ENCODE data around the gene DAAM1. TPM values are rescaled to one million over a fixed set of nuclear protein-coding genes. Genes with fewer than 3 reads are reported as not detected.
A peak's percentile ranks its signal among the peaks of the same experiment; 100 is the strongest.

Gene DAAM1
- total RNA-seq, 1 donor from 2014 or later: 37.9 TPM

DNA sequence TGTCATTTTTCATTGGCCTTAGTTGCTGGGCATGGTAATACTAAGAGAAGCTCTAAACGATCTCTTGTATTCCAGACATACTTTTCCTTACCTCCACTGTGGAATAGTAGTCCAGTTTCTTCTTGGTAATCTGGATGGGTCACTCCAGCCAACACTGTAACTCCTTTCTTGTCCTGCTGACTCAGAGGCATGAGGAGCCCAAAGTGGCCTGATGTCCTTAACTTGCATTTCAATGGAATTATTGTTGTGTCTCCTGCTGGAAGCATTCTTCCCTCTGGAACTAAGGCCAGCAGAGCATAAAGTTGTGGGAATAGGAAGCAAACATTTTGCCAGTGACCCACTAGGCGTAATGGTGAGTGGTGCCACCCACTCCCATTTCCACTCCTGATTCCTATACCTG lies 33.1 kb downstream of the DAAM1 start:
- DNase-seq (ENCODE audit: low spot score): no peak

DNA sequence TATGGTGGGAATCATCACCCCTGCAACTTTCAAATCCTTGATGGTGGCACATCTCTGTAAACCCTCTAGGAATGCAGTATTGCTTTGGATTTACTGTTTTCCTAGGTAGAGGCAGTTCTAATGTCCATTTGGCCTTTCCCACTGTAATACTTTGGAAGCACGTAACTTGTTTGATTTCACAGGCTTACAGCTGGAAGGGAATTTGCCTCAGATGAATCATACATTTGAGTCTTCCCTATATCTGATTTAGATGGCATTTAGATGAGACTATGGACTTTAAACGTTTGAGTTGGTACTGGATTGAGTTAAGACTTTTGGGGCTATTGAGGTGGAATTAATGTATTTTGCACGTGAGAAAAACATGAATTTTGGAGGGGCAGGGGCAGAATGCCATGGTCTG lies 35.9 kb downstream of the DAAM1 start:
- DNase-seq (ENCODE audit: low spot score): no peak

DNA sequence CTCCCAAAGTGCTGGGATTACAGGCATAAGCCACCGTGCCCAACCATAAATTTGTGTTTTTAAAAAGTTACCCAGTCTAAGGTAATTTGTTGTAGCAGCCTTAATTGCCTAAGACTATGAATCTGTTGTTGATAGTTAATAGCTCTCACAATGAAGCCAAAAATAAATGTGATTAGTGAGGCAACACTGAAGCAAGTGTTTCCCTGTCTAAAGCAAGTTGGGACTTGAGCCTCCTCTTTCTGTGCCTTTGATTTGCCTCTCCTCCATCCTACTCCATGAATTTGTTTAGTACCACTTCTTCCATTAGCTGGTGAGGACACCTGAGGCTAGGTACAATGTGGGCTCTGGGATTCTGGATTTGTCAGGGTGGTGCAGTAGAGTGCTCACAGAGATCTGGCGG lies 36.8 kb downstream of the DAAM1 start:
- no peak for DNase-seq (ENCODE audit: low spot score)

DNA sequence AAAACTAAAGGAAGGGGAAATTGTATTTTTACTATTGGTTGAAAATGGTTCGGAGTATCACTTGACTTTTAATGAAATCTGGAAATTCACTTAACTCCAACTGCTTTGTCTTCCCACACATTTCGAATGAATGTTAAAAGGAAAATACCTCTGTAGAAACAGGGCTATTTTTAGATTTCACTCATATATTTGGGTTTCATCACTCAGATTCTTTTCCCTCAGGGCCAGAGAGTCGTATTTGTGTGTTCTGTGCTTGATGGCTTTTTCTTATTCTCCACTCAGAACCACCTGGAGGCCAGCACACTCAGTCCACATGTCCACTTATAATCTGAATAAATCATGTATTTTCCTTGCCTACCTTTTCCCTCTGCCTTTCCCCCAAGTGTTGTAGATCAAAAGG lies 40.0 kb downstream of the DAAM1 start:
- DNase-seq (ENCODE audit: low spot score): no peak

DNA sequence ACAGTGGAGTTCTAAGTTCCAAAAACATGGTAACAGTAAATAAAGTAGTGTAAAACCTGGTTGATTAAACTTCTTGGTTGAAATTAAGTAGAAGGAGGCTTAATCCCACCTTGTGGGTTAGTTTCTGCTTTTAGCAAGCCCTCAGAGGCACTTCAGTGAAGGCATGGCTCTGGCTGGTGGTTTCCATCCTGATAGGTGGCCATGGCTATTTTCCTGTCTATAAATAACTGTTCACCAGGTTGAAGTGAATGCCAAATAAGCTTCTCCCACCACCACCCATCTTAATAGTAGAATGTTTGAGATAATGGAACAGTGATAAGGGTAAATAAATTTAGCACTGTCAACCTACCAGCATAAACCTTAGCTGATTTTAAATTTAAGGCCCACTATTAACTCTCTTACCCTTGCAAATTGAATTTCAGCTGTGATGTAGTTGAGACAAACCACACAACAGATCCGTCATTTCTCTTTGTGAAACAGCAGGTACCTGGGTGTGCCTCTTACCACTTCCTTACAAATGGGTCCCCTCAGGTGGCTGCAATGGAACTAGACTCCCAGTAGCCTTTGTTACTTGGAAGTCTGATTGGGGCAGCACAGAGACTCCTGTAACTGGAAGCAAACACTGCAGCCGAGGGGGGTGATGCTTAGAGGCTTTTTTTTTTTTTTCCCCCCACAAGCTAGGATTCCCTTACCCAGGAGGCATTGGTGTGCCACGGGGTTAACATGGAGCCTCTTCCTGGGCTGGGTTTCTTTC lies 41.4 kb downstream of the DAAM1 start:
- no peak for DNase-seq (ENCODE audit: low spot score)

DNA sequence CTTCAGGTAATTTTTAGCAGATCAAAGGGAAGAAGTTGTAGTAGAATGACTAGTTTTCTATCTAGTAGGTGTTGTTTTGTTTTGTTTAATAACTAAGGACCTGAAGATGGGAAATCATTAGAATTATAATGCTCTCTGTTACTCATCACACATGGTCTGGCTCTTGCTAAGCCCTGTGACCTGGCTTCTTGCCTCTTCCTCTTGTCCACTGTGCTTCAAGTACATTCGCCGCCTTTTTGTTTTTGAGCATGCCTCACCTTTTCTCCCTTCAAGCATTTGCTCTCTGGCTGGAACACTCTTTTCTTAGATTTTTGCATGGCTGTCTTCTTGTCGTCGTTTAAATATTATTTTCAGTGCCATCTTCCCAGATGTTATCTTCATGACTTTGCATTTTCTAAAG lies 47.7 kb downstream of the DAAM1 start:
- no peak for DNase-seq (ENCODE audit: low spot score)

DNA sequence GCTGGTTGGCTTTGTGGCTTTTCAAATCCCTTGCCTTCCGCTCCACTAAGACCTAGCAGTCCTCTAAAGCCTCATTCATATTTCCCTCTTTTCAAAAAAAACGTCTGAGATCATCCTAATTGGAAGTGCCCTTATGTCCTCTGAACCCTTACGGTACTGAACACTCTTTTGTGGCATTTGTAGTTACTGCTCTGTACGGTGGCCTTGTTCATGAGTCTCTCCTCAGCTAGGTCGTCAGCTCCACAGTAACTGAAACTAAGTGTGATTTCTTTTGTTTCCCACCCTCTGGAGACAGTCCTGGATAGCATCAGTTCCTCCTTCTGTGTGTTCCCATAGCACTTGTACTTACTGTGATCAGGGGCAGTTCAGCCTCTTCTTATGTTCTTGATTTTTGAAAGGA lies 49.7 kb downstream of the DAAM1 start:
- DNase-seq (ENCODE audit: low spot score): no peak

DNA sequence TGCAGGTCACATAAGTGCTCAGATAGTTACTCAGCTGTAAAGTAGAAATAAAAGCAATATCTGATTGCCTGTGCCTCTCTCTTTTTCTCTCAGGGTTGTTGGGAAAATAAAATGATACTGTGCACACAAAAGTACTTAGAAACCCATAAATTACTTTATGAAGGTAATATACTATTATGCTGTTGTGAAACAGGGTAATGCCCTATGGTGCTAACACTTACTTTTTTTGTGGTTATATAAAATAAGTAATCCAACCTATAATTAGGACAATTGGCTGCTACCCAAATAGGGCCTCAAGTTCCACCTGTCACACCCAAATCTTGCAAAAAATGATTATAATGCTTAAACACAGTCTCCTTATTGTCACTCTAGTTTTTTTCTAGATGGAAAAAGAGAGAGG lies 50.6 kb downstream of the DAAM1 start:
- DNase-seq (ENCODE audit: low spot score): no peak

DNA sequence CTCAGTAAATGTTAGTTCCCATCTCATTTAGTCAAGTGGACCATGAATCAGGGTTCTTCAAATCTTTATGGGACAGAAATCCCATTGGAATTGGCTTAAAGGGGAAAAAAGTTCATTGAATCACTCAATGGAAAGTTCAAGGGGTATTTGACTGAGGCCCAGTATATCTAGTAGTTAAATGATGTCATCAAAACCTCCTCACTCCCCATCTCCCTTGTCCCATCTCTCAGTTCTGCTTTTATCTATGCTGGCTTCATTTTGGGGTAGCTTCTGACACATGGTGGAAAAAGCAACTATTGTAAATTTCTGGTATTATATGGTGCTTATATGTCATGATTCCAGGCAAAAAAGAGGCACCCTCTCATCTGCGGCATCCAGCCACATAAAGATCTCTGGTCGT lies 51.9 kb downstream of the DAAM1 start:
- DNase-seq (ENCODE audit: low spot score): no peak

DNA sequence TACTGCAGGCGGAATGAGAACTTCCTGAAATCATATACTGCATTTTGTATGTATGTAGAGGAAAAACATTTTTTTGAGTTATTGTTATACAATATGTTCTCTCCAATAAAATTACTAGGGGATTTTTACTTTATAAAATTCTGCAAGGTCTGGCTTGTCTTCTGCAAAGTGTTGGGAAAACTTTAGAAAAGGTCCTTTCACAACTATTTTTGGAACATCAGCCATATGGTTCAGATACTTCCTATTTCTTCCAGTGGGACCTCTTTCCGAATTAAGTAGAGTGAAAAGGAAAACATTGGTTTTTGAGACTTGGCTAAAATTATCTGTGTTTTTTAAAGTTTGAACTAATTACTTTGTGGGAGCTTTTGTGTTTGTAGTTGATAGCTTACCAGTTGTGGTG lies 52.7 kb downstream of the DAAM1 start:
- no peak for DNase-seq (ENCODE audit: low spot score)

DNA sequence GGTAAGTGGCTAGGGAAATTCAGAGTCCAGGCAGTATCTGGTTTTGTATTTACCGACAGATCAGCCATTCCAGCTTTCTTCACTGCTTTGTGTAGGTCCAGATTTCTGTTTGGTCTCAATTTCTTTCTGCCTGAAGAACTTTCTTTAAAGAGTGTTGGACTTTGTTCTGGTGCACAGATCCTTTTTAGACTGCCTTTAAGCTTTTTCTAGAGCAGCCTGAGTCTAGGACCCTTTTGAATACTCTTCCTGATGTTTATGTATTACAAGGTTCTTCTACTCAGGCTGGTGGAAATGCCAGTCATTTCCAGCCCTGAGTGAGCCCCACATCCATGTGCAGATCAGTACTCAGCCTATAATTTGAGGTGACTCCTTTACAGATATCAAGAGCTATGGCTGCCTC lies 54.7 kb downstream of the DAAM1 start:
- DNase-seq (ENCODE audit: low spot score): no peak

DNA sequence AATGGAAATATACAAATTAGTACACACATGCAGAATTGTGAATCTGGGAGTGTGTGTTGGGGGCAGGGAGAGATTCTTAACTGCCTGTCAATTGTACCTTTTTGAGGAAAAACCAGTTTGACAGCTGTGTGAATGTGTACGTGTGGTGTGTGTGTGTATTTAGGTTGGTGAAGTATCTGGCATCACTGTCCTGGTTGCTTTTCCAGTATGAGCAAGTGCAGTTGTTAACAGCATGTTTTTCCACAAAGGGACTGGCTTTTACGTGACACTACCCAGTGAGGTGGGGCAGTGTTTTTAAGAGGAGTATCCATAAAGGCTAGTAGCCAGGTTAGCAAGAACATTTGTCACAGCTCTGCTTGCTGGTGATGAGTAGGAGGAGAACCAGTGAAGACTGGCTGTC lies 56.1 kb downstream of the DAAM1 start:
- no peak for DNase-seq (ENCODE audit: low spot score)

DNA sequence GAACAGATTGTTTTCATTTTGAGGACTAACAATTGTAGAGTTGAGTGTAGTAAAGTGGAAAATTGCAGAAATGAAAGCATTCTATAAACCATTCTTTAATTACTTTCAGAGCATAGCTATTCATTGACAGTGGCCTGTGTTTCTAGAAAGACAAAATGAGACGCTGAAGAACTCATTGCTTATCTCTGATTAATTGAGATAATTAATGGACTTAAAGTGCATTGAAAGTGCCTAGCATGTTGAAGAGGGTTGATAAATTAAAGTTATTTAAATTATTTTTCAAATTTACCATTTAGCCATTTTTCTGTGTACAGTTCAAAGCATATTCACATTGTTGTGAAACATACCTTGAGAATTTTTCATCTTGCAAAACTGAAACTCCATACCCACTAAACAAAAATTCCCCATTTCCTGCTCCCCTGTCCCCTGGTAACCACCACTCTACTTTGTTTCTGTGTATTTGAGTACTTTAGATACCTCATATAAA lies 57.4 kb downstream of the DAAM1 start:
- DNase-seq (ENCODE audit: low spot score): no peak

DNA sequence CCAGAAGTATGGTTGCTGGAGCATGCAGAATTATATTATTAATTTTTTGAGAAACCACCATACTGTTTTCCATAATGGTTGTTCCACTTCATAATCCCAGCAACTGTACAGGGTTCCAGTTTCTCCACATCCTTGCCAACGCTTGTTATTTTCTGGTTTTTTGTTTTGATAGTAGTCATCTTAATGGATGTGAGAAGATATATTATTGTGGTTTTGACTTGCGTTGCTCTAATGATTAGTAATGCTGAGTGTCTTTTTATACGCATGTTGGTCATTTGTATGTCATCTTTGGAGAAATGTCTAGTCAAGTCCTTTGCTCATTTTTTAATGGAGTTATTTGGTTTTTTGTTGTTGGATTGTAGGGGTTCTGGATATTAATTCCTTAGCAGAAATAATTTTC lies 58.1 kb downstream of the DAAM1 start:
- DNase-seq (ENCODE audit: low spot score): no peak

DNA sequence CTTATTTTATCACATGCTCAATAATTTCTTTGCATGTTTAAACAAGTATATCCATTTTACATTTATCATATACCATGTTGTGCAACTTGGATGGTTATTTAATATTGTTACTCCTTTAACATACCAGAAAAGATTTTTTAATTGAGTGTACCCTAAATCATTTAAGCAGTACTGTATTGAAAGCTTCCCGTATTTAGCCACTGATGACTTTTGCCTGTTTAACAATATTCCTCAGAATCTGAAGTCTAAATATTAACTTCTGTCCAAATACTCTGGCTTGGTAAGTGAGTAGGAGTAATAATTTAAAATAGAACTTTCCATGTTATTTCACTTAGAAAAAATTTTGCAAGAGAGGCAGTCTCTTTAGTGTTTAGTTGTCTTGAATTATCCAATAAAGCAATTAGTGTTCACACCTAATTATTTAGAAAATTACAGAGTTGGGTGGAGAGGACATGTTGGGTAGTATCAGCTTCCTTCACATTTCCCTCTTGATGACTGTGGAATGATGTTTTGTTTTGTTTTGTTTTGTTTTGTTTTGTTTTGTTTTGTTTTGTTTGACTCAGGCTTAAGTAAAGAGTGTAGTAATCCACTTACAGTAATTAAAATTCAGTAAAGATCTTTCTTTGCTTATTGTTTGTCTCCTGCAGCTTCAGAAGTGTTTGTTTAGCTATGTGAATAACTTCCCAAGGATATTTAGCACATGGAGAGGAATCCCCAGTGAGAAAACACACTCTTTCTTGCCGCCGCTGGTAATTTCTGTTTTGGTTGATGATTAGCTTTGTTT lies 59.5 kb downstream of the DAAM1 start:
- no peak for DNase-seq (ENCODE audit: low spot score)

DNA sequence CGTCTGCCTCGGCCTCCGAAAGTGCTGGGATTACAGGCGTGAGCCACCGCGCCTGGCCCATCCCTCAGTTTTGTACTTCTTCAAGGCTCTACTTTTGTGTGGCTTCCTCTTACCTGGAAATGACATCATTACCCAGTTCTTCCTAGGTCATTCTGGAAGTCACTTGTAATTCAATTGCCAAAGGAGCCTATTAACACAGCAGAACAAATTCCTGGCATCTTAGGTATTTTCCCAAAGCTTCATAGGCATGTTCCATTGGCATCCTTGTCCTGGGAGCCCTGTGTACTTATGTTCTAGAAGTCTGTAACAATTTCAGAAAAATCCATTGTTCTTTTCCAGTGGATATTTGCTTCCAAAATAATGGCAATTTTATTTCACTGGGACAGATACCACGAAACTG lies 60.6 kb downstream of the DAAM1 start:
- no peak for DNase-seq (ENCODE audit: low spot score)

DNA sequence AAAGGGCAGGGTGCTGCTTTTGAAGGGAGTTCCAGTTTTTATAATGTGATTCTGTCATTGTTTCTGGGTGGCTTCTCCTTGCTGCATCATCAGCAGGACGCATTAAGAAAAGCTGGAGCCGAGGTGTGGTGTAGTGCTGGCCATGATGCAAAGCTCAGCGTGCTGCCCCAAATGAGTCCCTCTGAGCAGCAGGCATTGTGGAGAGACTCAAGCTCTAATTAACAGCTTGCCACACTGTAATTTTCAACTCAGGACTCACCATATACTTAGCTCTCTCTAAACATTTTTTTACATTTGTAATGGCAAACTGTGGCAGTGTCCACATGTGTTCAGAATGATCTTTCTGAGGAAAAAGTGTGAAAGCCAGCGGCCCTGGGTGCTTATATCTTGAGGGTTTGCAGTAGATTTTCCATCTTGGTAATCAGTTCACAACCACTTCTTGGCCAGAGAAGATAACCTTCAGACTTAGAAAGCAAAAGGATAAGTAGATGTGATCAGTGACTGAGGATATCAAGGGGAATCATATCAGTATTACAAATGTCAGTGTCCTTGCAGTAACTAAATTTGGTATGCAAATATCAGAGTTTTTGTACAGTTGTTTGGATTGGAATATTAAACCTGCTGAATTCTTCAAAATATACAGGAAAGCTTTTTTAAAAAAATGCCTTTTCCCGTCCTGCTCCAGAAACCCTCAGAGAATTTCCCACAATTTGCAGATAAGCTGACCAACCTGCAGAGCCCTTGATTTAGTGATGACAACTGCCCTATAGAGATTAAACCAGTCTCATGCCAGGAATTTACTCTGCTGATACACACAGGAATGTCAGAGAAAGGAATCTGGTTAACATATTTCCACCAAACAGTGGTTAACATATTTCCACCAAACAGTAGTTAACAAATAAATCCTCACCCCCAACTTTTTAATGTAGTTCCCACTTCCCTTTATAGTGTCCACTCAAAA lies 63.6 kb downstream of the DAAM1 start:
- DNase-seq (ENCODE audit: low spot score): no peak

DNA sequence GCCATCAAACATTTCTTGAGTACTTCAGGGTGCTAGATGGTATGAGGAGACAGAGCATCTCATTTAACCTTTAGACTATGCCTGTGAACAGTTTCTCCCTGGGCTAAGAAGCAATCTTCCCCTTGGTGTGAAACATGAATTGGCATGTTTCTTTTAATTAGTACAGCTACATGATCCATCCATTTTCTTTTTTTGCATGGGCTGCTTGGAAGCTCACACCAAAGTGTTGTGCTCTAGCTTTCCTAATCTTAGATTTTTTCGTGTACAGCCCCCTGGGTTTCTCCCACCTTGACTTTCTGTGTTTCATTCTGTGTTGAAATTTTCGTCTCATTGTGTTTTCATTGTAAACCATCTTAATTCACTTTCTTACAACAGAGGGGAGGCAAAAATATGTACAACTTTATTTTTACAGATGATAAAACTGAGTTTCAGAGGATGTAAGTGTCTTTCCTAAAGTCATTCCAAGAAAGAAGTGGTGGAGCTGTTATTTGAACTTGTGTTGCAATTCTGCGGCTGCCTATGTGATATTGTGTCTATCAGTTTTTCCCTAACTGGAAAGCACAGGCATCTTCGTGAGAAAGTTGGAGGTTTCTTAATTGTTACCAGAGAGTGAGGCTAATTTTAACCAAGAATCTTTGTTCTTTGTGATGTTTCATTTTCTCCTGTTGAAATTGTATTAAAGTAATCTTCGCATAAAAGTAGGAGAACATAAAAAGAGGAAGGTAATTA lies 64.5 kb downstream of the DAAM1 start:
- no peak for DNase-seq (ENCODE audit: low spot score)

DNA sequence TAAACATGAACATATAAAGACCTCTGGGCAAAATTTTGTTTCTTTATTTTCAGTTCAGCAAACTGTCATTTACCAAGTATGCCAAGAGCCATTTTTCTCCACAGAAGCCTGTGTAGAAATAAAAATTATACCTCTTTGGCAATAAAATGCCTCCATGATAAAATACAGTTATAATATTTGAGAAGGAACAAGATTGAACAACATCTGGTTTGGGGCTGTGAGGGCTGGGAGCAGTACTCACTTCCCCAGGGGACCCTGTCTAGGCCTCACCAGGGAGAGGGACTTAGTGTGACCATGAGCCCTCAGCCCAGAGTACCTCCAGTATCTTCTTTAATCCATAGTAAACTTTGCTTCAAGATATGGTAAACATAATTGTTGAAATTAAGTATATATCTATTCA lies 65.1 kb downstream of the DAAM1 start:
- no peak for DNase-seq (ENCODE audit: low spot score)

DNA sequence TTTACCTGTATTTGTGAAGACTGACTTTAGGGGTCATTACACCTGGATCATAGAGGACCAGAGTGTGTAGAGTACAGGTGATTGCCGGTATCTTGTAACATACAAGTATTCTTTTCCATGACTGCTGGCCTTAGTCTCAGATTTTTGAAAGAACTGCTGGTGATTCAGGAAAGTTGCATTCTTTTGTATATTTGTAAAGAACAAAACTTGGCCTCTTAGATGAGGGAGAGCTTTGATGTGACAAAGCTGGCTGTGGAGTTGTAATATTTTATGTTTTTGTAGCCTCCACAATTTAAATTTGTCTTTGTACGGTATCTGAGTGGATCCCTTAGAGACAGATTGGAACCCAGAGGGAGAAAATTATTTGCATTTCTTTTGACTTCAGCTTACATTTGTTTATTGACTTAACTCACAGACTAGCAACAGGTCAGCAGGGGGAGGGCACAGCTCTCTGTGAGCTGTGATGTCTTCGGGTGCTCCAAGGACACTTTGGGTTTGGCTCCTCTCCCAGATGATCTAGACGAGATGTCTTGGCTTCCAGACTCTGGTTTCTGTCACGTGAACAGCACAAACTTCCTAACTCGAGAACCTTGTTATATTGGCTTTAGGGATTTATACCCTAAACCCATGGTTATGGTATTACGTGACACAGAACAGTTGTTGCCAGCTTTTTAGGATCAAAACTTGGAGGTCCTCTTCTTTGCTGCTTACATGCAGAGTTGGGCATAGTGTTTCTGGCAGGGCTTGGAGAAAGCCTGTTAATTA lies 65.9 kb downstream of the DAAM1 start:
- DNase-seq (ENCODE audit: low spot score): peak; percentile 88
